ENCODE data around the gene C6orf132. TPM values are rescaled to one million over a fixed set of nuclear protein-coding genes. Genes with fewer than 3 reads are reported as not detected.

The C6orf132 gene
- 2.6 and 4.3 TPM in 2 replicates for total RNA-seq

- no peak for TF ChIP-seq CTCF (IDR thresholded peaks at IDR 0.05; ENCODE audit: insufficient read depth, low read depth, low read length)
- peak within 1 kb of the TSS; percentile 62 for H3K4me3 ChIP-seq (ENCODE audit: low read depth, low read length)
- no peak for DNase-seq (ENCODE audit: low read depth)
Measured at GRCh38 chr6:42142118-42142835, at the start of gene C6orf132. Gene C6orf132, minus strand, starts transcription at chr6:42142620. Its CDS starts 176 bp downstream, at chr6:42142444.

GRCh38 chr6:42190554-42191183 is 48.2 kb upstream of the C6orf132 start:
- DNase-seq (ENCODE audit: low read depth) = peak; percentile 66
- no peak overlapping the region for H3K4me3 ChIP-seq (ENCODE audit: low read depth, low read length)
- TF ChIP-seq CTCF (IDR thresholded peaks at IDR 0.05; ENCODE audit: insufficient read depth, low read depth, low read length) = no peak

GRCh38 chr6:42188406-42188805 is 46.0 kb upstream of the C6orf132 start:
- H3K4me3 ChIP-seq (ENCODE audit: low read depth, low read length) = no peak overlapping the region
- DNase-seq (ENCODE audit: low read depth) = no peak
- TF ChIP-seq CTCF (IDR thresholded peaks at IDR 0.05; ENCODE audit: insufficient read depth, low read depth, low read length) = no peak

GRCh38 chr6:42185597-42185996 is 43.2 kb upstream of the C6orf132 start:
- TF ChIP-seq CTCF (IDR thresholded peaks at IDR 0.05; ENCODE audit: insufficient read depth, low read depth, low read length) = no peak
- DNase-seq (ENCODE audit: low read depth) = no peak
- H3K4me3 ChIP-seq (ENCODE audit: low read depth, low read length) = no peak overlapping the region

- no peak overlapping the region for H3K4me3 ChIP-seq (ENCODE audit: low read depth, low read length)
- no peak for TF ChIP-seq CTCF (IDR thresholded peaks at IDR 0.05; ENCODE audit: insufficient read depth, low read depth, low read length)
- DNase-seq (ENCODE audit: low read depth) = no peak
Measured at GRCh38 chr6:42184475-42184874, 42.1 kb upstream of the C6orf132 start.

- DNase-seq (ENCODE audit: low read depth) = no peak
- no peak overlapping the region for H3K4me3 ChIP-seq (ENCODE audit: low read depth, low read length)
- no peak for TF ChIP-seq CTCF (IDR thresholded peaks at IDR 0.05; ENCODE audit: insufficient read depth, low read depth, low read length)
Measured at GRCh38 chr6:42182101-42182500, 39.7 kb upstream of the C6orf132 start.

Measured in fibroblast of villous mesenchyme (primary cell).